ENCODE data around the gene PHF24.

- TF ChIP-seq CTCF (IDR thresholded peaks at IDR 0.05) (no peak), POLR2A (IDR thresholded peaks at IDR 0.05) (no peak)
Observed at GRCh38 chr9:34964458-34964857, 6.4 kb downstream of the PHF24 start.

Measured in esophagus squamous epithelium (tissue), 4 donors.